Germinal center (tissue), 1 donor: ENCODE results near the gene MEF2B.

Source experiments
- DNase-seq: peaks from one replicate; pipeline ENCODE4 v3.0.0; 2012; ENCODE audit warnings: mixed read lengths, low spot score

The MEF2B gene

DNA sequence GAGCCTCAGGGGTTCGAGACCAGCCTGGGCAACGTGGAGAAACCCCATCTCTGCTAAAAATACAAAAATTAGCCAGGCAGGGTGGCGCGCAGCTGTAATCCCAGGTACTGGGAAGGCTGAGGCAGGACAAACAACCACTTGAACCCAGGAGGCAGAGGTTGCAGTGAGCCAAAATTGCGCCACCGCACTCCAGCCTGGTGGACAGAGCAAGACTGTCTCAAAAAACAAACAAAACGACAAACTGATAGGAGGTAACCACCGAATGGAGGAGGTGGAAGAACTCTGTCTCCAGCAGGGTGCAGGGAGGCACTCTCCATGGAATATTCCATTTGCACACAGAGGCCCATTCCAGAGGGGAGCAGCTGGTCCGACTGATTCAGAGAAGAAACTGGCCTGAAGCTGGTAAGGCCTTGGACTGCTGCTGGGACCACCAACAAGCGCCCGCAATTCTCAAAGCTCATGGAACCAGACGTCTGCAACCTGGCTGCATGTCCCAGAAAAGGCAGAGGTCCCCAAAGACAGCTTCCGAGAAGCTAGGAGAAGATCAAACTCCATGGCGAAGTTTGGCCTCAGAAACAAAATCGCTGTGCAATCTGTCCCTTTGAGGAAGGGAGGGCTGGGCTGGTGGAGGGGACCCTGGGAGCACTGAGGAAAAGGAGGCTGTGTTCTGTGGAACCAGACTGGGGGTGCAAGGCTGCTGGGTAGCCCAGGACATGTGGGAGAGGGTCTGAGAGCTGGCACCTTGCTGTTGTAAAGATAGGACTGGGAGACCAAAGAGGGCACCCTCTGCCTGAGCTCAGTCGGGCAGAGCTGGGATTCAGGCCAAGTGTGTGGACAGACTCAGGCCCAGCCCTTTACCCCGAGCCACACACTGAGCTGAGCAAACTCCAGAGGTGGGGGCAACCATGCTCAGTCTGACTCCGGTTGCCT, 71.1 kb downstream of the MEF2B start:
- DNase-seq, result no peak

DNA sequence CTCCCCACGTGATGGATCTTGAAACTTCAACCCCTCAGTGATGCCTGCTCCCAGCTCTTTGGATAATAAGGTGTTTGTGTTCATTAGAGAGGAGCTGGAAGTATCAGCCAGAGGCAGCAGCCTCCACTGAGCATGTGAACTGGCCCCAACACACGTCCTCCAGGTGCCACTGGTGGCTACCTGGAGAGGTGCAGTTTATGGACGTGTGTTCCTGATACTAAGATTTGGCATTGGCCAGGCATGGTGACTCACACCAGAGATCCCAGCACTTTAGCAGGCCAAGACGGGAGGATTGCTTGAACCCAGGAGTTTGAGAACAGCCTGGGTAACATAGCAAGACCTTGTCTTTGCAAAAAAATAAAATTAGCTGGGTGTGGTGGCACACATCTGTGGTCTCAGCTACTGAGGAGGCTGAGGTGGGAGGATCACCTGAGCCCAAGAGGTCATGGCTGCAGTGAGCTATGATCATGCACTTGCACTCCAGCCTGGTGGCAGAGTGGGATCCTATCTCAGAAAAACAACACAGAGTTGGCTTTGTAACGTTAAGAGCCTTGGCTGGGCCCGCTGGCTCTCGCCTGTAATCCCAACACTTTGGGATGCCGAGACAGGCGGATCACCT, 71.9 kb downstream of the MEF2B start:
- DNase-seq, result no peak

DNA sequence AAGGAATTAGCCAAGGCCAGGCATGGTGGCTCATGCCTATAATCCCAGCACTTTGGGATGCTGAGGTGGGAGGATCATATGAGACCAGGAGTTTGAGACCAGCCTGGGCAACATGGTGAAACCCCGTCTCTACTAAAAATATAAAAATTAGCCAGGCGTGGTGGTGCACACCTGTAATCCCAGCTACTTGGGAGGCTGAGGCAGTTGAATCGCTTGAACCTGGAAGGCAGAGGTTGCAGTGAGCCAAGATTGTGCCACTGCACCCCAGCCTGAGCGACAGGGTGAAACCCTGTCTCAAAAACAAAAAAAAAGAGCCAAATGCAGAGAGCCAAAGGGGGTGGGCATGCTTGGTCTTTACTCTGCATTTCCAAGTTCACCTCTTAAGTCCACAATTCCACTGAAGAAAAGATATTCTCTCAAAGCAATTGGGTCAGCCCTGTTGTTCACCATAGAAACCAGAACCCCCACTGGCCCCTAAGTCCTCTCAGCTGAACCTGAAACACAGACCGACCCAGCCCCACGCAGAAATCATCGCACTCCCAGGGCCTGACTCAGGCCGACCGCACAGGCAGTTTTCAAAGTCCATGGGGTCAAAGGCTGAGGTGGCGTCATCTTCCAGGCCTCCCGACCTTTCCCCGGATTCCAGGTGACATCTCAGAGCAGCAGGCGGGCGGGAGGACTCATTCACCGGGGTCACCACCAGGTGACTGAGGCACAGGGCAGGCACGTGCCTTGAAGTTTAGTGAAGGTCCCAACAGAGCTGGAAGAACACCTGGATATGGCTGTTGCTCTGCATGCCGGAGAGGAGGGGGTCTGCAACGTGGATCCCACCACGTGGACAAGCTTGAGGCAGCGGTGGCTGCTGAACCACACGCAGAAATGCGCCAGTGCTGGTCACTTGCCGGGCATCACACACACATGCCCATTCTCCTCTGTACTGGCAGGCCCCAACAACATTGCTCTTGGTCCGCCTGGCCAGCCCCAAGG, 73.1 kb downstream of the MEF2B start:
- no peak for DNase-seq

DNA sequence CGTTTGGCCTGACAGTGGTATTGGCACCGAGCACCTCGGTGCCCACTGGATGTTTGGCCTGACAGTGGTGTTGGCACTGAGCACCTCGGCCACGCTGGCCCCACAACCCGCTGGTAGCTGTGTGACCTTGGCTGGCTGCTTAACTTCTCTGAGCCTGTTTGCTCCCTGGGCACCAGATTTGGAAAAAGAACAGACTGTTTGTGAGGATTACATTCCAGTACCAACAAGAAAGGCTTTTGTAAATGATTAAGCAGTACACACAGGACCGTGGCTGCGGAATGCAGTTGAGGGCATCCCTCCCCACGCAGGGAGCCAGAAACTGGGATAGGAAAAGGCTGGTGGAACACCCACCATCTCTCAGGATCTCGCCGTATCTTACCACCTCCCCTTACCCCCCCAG, 74.4 kb downstream of the MEF2B start:
- no peak for DNase-seq
